22Rv1 (cell line): ENCODE results near the gene PRDX1.

Experiments used
- ZFX ChIP-seq: fragments of 450-650 bp; IDR thresholded peaks from 2 replicates; pipeline ENCODE4 v1.6.1; 2017; ENCODE audit warnings: antibody characterized with exemption, borderline replicate concordance
- TF ChIP-seq, protein P1 (sequence below): fragments of 450-650 bp; IDR thresholded peaks from 2 replicates; pipeline ENCODE4 v1.5.1; 2017; ENCODE audit warnings: mild to moderate bottlenecking

DNA sequence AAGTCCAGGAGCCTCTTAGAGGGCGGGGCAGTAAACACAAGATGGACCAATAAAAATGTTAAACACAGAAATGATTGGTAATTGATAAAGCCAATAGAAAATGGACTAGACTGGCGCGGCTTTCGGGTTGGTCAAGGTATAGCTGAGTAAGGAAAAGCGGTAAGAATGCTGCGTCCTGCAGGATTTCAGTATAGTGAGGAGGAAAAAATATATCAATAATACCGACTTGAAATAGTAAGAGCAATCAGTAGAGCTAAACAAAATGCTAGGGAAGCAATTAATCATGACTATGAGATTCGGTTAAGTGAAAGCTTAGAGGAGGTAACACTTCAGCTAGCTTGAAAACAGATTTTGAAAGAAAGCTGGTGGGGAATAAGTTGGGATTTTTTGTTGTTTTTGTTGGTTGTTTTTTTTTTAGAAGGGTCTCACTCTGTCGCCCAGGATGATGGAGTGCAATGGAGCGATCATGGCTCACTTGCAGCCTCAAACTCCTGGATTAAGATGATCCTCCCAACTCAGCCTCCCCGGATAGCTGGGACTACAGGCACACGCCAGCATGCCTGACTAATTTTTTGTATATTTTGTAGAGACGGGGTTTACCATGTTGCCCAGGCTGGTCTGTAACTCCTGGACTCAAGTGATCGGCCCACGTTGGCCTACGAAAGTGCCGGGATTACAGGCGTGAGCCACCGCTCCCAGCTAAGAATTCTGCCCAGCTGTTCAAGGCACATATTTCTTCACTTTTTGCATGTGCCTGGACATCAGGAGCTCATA, 30.0 kb downstream of the PRDX1 start:
- TF ChIP-seq, protein P1, sequence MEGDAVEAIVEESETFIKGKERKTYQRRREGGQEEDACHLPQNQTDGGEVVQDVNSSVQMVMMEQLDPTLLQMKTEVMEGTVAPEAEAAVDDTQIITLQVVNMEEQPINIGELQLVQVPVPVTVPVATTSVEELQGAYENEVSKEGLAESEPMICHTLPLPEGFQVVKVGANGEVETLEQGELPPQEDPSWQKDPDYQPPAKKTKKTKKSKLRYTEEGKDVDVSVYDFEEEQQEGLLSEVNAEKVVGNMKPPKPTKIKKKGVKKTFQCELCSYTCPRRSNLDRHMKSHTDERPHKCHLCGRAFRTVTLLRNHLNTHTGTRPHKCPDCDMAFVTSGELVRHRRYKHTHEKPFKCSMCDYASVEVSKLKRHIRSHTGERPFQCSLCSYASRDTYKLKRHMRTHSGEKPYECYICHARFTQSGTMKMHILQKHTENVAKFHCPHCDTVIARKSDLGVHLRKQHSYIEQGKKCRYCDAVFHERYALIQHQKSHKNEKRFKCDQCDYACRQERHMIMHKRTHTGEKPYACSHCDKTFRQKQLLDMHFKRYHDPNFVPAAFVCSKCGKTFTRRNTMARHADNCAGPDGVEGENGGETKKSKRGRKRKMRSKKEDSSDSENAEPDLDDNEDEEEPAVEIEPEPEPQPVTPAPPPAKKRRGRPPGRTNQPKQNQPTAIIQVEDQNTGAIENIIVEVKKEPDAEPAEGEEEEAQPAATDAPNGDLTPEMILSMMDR, result no peak
- TF ChIP-seq ZFX, result no peak
